HEK293 (cell line): ENCODE results near the gene TAGLN2.
A peak's percentile ranks its signal among the peaks of the same experiment; 100 is the strongest.

ENCODE experiments used
- GFI1B ChIP-seq: fragments of 450-650 bp; formaldehyde crosslinking; IDR thresholded peaks from 2 replicates; pipeline ENCODE4 v1.5.1; 2016; ENCODE audit warnings: missing biosample characterization, missing genetic modification characterization
- GLI2 ChIP-seq: fragments of 450-650 bp; formaldehyde crosslinking; IDR thresholded peaks from 2 replicates; pipeline ENCODE4; 2017; ENCODE audit warnings: missing biosample characterization, missing genetic modification characterization, low read depth, borderline replicate concordance
- RBAK ChIP-seq: fragments of 450-650 bp; formaldehyde crosslinking; IDR thresholded peaks from 2 replicates; pipeline ENCODE4 v1.5.1; 2016; ENCODE audit warnings: missing biosample characterization, missing genetic modification characterization
- REPIN1 ChIP-seq: fragments of 450-650 bp; formaldehyde crosslinking; IDR thresholded peaks from 2 replicates; pipeline ENCODE4 v1.5.1; 2017; ENCODE audit warnings: missing biosample characterization, missing genetic modification characterization, low read depth
- SALL2 ChIP-seq: fragments of 450-650 bp; formaldehyde crosslinking; IDR thresholded peaks from 2 replicates; pipeline ENCODE4 v1.5.0; 2017; ENCODE audit warnings: missing biosample characterization, mild to moderate bottlenecking, missing genetic modification characterization, borderline replicate concordance
- SP2 ChIP-seq: fragments of 450-650 bp; formaldehyde crosslinking; IDR thresholded peaks from 2 replicates; pipeline ENCODE4 v1.5.1; 2016; ENCODE audit warnings: missing biosample characterization, missing genetic modification characterization
- SP7 ChIP-seq: fragments of 450-650 bp; formaldehyde crosslinking; IDR thresholded peaks from 2 replicates; pipeline ENCODE4 v1.5.1; 2016; ENCODE audit warnings: missing biosample characterization, missing genetic modification characterization
- ZBTB1 ChIP-seq: fragments of 450-650 bp; formaldehyde crosslinking; IDR thresholded peaks from 2 replicates; pipeline ENCODE4 v1.5.1; 2016; ENCODE audit warnings: missing biosample characterization, missing genetic modification characterization
- ZFHX2 ChIP-seq: fragments of 450-650 bp; formaldehyde crosslinking; conservative IDR thresholded peaks from 2 replicates; pipeline ENCODE4 v1.5.1; 2016; ENCODE audit warnings: missing biosample characterization, missing genetic modification characterization
- ZNF366 ChIP-seq: fragments of 450-650 bp; formaldehyde crosslinking; conservative IDR thresholded peaks from 2 replicates; pipeline ENCODE4 v1.5.1; 2016; ENCODE audit warnings: missing biosample characterization, missing genetic modification characterization
- ZNF394 ChIP-seq: fragments of 450-650 bp; formaldehyde crosslinking; IDR thresholded peaks from 2 replicates; pipeline ENCODE4 v1.5.1; 2016; ENCODE audit warnings: missing biosample characterization, missing genetic modification characterization, mild to moderate bottlenecking, moderate library complexity, borderline replicate concordance
- ZNF521 ChIP-seq: fragments of 450-650 bp; formaldehyde crosslinking; IDR thresholded peaks from 2 replicates; pipeline ENCODE4 v1.5.1; 2017; ENCODE audit warnings: missing biosample characterization, mild to moderate bottlenecking, missing genetic modification characterization
- ZNF555 ChIP-seq: fragments of 450-650 bp; formaldehyde crosslinking; conservative IDR thresholded peaks from 2 replicates; pipeline ENCODE4 v1.5.1; 2017; ENCODE audit warnings: missing biosample characterization, mild to moderate bottlenecking, missing genetic modification characterization, inconsistent platforms
- ZNF571 ChIP-seq: fragments of 450-650 bp; formaldehyde crosslinking; IDR thresholded peaks from 2 replicates; pipeline ENCODE4 v1.5.0; 2017; ENCODE audit warnings: missing biosample characterization, missing genetic modification characterization
- ZNF600 ChIP-seq: fragments of 450-650 bp; formaldehyde crosslinking; IDR thresholded peaks from 2 replicates; pipeline ENCODE4 v1.5.1; 2016; ENCODE audit warnings: missing biosample characterization, missing genetic modification characterization
- ZNF658 ChIP-seq: fragments of 450-650 bp; formaldehyde crosslinking; IDR thresholded peaks from 2 replicates; pipeline ENCODE4; 2016; ENCODE audit warnings: missing biosample characterization, missing genetic modification characterization
- ZNF670 ChIP-seq: fragments of 450-650 bp; formaldehyde crosslinking; IDR thresholded peaks from 2 replicates; pipeline ENCODE4 v1.5.1; 2016; ENCODE audit warnings: missing biosample characterization, missing genetic modification characterization, low read depth
- ZNF701 ChIP-seq: fragments of 450-650 bp; formaldehyde crosslinking; IDR thresholded peaks from 2 replicates; pipeline ENCODE4 v1.5.1; 2016; ENCODE audit warnings: missing biosample characterization, missing genetic modification characterization
- ZNF792 ChIP-seq: fragments of 450-650 bp; formaldehyde crosslinking; IDR thresholded peaks from 2 replicates; pipeline ENCODE4 v1.5.1; 2016; ENCODE audit warnings: missing biosample characterization, missing genetic modification characterization
- ZNF837 ChIP-seq: fragments of 450-650 bp; formaldehyde crosslinking; IDR thresholded peaks from 2 replicates; pipeline ENCODE4 v1.5.1; 2016; ENCODE audit warnings: missing biosample characterization, missing genetic modification characterization
- TF ChIP-seq, protein P1 (sequence below): fragments of 450-650 bp; formaldehyde crosslinking; IDR thresholded peaks from 2 replicates; pipeline ENCODE4 v1.5.1; 2016; ENCODE audit warnings: missing biosample characterization, missing genetic modification characterization
- TF ChIP-seq, protein P2 (sequence below): fragments of 450-650 bp; formaldehyde crosslinking; IDR thresholded peaks from 2 replicates; pipeline ENCODE4 v1.5.0; 2017; ENCODE audit warnings: missing biosample characterization, missing genetic modification characterization, borderline replicate concordance
- TF ChIP-seq, protein P3 (sequence below): fragments of 450-650 bp; formaldehyde crosslinking; IDR thresholded peaks from 2 replicates; pipeline ENCODE4 v1.5.1; 2016; ENCODE audit warnings: missing biosample characterization, missing genetic modification characterization
- TF ChIP-seq, protein P4 (sequence below): fragments of 450-650 bp; formaldehyde crosslinking; IDR thresholded peaks from 2 replicates; pipeline ENCODE4 v1.5.1; 2016; ENCODE audit warnings: missing biosample characterization, missing genetic modification characterization
- TF ChIP-seq, protein P5 (sequence below): fragments of 450-650 bp; formaldehyde crosslinking; IDR thresholded peaks from 2 replicates; pipeline ENCODE4 v1.5.1; 2016; ENCODE audit warnings: missing biosample characterization, missing genetic modification characterization, low read depth
- TF ChIP-seq, protein P6 (sequence below): fragments of 450-650 bp; formaldehyde crosslinking; IDR thresholded peaks from 2 replicates; pipeline ENCODE4 v1.5.1; 2016; ENCODE audit warnings: missing biosample characterization, missing genetic modification characterization
- TF ChIP-seq, protein P7 (sequence below): fragments of 450-650 bp; formaldehyde crosslinking; IDR thresholded peaks from 2 replicates; pipeline ENCODE4 v1.5.1; 2016; ENCODE audit warnings: missing biosample characterization, missing genetic modification characterization

The TAGLN2 gene

DNA sequence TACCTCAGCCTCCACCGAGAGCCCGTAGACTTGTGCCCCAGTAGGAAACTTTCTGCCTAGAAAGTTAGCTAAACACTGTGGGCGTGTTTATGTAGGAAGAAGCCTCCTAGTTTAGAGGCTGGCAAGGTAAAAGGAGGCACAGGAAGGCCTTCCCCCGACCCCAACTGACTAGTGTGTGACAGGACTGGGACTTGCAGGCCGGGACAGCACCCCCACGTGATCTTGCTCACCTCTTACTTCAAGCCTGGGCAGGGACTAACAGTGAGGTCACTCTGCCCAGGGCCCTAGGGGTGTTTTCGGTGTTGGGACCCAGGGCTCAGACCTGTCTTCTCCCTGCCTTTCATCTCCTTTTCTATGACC, 392 bp upstream of the TAGLN2 start (continued):
- TF ChIP-seq ZNF555 (no peak), SALL2 (no peak), GLI2 (tag by site-specific recombination) (no peak), SP2 (tag by site-specific recombination) (no peak), RBAK (tag by site-specific recombination) (no peak), ZNF792 (no peak), ZNF521 (no peak), ZNF658 (tag by site-specific recombination) (no peak), GFI1B (tag by site-specific recombination) (no peak), ZNF366 (tag by site-specific recombination) (0 out of 2 replicates have a peak, but pooled peaks have one; percentile 24), ZNF600 (tag by site-specific recombination) (no peak), SP7 (tag by site-specific recombination) (no peak), ZNF670 (no peak), ZNF837 (no peak), ZNF394 (tag by site-specific recombination) (no peak), ZNF701 (tag by site-specific recombination) (no peak), ZBTB1 (no peak), REPIN1 (tag by site-specific recombination) (no peak), ZNF571 (tag by site-specific recombination) (no peak), ZFHX2 (tag by site-specific recombination) (peak; percentile 87)
- TF ChIP-seq, protein P1, sequence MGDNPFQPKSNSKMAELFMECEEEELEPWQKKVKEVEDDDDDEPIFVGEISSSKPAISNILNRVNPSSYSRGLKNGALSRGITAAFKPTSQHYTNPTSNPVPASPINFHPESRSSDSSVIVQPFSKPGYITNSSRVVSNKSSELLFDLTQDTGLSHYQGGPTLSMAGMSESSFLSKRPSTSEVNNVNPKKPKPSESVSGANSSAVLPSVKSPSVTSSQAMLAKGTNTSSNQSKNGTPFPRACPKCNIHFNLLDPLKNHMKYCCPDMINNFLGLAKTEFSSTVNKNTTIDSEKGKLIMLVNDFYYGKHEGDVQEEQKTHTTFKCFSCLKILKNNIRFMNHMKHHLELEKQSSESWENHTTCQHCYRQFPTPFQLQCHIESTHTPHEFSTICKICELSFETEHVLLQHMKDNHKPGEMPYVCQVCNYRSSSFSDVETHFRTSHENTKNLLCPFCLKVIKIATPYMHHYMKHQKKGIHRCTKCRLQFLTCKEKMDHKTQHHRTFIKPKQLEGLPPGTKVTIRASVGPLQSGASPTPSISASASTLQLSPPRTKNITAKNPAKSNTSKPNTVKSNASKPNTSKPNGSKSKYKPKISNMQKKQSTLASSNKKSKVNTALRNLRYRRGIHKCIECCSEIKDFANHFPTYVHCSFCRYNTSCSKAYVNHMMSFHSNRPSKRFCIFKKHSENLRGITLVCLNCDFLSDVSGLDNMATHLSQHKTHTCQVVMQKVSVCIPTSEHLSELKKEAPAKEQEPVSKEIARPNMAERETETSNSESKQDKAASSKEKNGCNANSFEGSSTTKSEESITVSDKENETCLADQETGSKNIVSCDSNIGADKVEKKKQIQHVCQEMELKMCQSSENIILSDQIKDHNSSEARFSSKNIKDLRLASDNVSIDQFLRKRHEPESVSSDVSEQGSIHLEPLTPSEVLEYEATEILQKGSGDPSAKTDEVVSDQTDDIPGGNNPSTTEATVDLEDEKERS (tag by site-specific recombination), result no peak
- TF ChIP-seq, protein P2, sequence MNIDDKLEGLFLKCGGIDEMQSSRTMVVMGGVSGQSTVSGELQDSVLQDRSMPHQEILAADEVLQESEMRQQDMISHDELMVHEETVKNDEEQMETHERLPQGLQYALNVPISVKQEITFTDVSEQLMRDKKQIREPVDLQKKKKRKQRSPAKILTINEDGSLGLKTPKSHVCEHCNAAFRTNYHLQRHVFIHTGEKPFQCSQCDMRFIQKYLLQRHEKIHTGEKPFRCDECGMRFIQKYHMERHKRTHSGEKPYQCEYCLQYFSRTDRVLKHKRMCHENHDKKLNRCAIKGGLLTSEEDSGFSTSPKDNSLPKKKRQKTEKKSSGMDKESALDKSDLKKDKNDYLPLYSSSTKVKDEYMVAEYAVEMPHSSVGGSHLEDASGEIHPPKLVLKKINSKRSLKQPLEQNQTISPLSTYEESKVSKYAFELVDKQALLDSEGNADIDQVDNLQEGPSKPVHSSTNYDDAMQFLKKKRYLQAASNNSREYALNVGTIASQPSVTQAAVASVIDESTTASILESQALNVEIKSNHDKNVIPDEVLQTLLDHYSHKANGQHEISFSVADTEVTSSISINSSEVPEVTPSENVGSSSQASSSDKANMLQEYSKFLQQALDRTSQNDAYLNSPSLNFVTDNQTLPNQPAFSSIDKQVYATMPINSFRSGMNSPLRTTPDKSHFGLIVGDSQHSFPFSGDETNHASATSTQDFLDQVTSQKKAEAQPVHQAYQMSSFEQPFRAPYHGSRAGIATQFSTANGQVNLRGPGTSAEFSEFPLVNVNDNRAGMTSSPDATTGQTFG (tag by site-specific recombination), result no peak
- TF ChIP-seq, protein P3, sequence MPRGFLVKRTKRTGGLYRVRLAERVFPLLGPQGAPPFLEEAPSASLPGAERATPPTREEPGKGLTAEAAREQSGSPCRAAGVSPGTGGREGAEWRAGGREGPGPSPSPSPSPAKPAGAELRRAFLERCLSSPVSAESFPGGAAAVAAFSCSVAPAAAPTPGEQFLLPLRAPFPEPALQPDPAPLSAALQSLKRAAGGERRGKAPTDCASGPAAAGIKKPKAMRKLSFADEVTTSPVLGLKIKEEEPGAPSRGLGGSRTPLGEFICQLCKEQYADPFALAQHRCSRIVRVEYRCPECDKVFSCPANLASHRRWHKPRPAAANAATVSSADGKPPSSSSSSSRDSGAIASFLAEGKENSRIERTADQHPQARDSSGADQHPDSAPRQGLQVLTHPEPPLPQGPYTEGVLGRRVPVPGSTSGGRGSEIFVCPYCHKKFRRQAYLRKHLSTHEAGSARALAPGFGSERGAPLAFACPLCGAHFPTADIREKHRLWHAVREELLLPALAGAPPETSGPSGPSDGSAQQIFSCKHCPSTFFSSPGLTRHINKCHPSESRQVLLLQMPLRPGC (tag by site-specific recombination), result 0 out of 2 replicates have a peak, but pooled peaks have one; percentile 25
- TF ChIP-seq, protein P4, sequence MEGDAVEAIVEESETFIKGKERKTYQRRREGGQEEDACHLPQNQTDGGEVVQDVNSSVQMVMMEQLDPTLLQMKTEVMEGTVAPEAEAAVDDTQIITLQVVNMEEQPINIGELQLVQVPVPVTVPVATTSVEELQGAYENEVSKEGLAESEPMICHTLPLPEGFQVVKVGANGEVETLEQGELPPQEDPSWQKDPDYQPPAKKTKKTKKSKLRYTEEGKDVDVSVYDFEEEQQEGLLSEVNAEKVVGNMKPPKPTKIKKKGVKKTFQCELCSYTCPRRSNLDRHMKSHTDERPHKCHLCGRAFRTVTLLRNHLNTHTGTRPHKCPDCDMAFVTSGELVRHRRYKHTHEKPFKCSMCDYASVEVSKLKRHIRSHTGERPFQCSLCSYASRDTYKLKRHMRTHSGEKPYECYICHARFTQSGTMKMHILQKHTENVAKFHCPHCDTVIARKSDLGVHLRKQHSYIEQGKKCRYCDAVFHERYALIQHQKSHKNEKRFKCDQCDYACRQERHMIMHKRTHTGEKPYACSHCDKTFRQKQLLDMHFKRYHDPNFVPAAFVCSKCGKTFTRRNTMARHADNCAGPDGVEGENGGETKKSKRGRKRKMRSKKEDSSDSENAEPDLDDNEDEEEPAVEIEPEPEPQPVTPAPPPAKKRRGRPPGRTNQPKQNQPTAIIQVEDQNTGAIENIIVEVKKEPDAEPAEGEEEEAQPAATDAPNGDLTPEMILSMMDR (tag by site-specific recombination), result no peak
- TF ChIP-seq, protein P5, sequence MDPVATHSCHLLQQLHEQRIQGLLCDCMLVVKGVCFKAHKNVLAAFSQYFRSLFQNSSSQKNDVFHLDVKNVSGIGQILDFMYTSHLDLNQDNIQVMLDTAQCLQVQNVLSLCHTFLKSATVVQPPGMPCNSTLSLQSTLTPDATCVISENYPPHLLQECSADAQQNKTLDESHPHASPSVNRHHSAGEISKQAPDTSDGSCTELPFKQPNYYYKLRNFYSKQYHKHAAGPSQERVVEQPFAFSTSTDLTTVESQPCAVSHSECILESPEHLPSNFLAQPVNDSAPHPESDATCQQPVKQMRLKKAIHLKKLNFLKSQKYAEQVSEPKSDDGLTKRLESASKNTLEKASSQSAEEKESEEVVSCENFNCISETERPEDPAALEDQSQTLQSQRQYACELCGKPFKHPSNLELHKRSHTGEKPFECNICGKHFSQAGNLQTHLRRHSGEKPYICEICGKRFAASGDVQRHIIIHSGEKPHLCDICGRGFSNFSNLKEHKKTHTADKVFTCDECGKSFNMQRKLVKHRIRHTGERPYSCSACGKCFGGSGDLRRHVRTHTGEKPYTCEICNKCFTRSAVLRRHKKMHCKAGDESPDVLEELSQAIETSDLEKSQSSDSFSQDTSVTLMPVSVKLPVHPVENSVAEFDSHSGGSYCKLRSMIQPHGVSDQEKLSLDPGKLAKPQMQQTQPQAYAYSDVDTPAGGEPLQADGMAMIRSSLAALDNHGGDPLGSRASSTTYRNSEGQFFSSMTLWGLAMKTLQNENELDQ (tag by site-specific recombination), result no peak
- TF ChIP-seq, protein P6, sequence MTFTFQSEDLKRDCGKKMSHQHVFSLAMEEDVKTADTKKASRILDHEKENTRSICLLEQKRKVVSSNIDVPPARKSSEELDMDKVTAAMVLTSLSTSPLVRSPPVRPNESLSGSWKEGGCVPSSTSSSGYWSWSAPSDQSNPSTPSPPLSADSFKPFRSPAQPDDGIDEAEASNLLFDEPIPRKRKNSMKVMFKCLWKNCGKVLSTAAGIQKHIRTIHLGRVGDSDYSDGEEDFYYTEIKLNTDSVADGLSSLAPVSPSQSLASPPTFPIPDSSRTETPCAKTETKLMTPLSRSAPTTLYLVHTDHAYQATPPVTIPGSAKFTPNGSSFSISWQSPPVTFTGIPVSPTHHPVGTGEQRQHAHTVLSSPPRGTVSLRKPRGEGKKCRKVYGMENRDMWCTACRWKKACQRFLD, result no peak
- TF ChIP-seq, protein P7, sequence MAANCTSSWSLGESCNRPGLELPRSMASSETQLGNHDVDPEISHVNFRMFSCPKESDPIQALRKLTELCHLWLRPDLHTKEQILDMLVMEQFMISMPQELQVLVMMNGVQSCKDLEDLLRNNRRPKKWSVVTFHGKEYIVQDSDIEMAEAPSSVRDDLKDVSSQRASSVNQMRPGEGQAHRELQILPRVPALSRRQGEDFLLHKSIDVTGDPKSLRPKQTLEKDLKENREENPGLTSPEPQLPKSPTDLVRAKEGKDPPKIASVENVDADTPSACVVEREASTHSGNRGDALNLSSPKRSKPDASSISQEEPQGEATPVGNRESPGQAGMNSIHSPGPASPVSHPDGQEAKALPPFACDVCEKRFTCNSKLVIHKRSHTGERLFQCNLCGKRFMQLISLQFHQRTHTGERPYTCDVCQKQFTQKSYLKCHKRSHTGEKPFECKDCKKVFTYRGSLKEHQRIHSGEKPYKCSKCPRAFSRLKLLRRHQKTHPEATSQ (tag by site-specific recombination), result no peak
